GM10847 (cell line): ENCODE measurements around the gene TSPAN9.

ENCODE experiments used
- POLR2A ChIP-seq: IDR thresholded peaks from 2 replicates; pipeline ENCODE4 v1.6.1; 2011; ENCODE audit not compliant: insufficient read length; ENCODE audit errors: extremely low read depth

Gene TSPAN9

GRCh38 chr12:3133405-3133783 is 56.2 kb downstream of the TSPAN9 start:
- no peak for TF ChIP-seq POLR2A

DNA sequence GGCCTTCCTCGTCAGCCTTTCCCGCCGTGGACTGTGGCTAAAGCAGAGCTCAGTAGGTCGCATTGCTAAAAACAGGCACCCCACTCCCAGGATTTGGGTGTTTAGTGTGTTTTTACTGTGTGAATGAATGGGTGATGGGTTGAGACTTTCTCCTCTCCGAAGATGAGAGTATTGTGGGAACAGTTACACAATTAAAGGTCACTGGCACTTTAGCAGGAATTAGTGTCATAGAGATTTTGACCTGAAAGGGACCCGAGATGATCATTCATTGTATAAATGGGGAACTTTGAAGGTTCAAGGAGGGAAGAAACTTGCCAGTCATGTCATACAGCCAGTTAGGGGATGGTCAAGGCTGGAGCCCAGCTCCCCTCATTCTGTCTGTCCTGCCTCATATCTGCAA is 56.9 kb downstream of the TSPAN9 start:
- no peak for TF ChIP-seq POLR2A

GRCh38 chr12:3134526-3135135 is 57.5 kb downstream of the TSPAN9 start:
- TF ChIP-seq POLR2A, result no peak

GRCh38 chr12:3135522-3136461 is 58.6 kb downstream of the TSPAN9 start:
- no peak for TF ChIP-seq POLR2A

- no peak for TF ChIP-seq POLR2A
These were observed 59.6 kb downstream of the TSPAN9 start for GRCh38 chr12:3136641-3137267.

DNA sequence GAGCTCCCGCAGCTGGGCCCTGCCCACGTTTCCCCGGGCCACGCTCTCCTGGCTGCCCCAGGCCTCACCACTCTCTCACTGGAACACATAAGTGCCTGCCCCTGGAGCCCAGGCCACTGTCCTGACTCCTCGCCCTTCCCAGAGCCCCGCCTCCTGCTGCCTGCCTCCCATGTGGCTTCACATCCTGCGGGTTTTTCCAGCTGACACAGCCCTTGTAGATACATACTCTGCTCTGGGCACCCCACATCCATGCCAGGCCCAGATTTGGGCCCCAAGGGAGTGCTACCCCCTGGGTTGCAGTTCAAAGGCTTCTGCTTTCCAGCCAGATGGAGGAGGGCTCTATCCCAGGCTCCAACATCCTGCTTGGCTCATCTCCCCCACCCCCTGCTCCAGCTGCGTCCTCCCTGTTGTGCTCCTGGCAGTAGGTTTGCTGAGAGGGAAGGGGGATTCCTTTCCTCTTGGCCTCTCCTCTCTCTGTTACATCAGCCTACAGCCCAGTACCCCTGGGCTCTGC is 60.1 kb downstream of the TSPAN9 start:
- no peak for TF ChIP-seq POLR2A

DNA sequence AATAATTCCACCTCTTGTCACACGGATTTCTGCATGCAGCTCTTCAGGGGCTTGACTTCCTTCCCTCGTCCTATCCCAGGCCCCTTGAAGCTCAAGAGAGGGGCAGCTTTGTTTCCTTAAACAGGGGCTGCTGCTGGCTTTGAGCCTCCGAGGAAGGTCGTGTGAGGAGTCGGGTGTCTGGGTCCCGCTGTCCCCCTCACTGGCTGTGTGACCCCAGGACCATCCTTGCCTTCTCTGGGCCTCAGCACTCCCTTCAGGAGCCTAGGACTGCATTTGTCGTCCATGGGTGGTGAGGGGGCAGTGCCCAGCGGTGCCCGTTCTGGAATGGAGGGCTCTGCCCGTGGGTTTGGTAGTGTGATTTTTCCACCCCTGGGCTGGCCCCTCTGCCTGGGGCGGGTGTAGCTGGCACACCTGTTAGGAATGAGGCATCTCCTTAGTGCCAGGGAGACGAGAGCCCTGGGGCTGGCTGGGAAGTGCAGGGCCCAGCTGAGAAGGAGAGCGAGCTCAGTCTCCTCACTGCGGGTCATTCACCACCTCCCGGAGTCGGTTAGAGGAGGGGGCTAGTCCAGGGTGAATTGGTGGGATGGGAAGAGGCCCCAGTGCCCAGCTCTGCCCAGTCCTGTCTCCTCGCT is 60.8 kb downstream of the TSPAN9 start:
- no peak for TF ChIP-seq POLR2A

DNA sequence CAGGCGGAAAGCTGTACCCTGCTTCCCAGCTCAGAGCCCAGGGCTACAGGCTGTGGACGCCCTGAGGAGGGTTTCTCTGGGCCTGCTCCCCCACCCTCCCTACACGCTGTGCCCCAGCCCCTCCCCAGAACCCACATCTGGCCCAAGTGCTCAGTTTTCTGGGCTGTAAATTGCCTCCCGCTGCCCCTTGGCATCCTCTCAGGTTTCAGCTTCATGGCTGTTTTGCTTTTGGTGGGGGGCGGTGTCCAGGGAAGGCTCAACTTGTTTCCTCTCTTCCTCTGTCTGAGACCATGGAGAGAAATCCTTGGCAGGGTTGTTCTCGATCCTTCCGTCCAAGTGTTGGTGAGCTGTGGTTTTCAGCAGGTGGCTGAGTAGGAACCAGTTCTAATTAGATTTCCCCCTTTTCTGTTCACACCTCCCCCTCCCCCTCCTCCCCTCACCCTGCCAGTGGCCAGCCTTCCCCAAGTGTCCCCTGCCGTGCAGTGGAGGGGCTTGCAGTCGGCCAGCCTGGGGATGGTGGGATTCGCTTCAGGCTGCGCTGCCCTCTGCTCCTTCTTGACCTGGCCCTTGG is 61.8 kb downstream of the TSPAN9 start:
- no peak for TF ChIP-seq POLR2A

DNA sequence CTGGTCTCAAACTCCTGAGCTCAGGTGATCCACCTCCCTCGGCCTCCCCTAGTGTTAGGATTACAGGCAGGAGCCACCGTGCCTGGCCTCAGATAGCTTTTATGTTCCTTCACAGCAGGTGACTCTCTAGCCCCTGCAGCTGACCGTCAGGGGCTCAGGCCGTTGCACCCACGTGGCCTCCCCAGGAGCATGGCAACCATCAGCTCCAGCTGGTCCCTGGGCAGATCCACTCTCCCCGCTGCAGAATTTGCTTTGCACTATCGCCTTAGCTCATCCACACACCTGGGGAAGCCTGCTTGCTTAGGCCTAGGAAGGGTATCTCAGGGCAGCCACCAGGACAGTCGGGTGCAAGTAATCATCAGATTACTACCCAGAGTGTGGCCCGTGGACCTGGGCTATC is 62.6 kb downstream of the TSPAN9 start:
- no peak for TF ChIP-seq POLR2A

- no peak for TF ChIP-seq POLR2A
These were observed 63.1 kb downstream of the TSPAN9 start for GRCh38 chr12:3140284-3140683.

GRCh38 chr12:3141339-3142321 is 64.5 kb downstream of the TSPAN9 start:
- no peak for TF ChIP-seq POLR2A

DNA sequence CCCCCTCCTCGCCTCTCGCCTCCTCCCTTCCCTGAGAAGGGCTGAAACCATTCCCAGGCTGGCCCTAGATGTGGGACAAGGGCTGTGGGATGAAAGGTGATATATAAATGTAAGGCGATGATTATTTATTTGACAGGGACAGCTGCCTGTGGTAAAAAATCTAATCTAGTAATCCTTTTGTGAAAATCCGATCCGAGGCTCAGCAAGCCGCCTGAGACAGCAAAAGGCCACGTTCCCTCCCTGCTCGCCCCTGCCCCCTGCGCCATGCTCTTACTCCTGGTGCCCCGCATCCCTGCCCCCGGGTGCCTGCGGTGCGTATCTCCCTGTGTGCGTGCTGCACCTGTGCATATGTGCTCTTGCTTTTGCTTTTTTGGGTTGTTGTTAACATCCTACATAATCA is 65.2 kb downstream of the TSPAN9 start:
- no peak for TF ChIP-seq POLR2A

GRCh38 chr12:3144495-3144894 is 67.3 kb downstream of the TSPAN9 start:
- no peak for TF ChIP-seq POLR2A

GRCh38 chr12:3145033-3145432 is 67.9 kb downstream of the TSPAN9 start:
- no peak for TF ChIP-seq POLR2A
